ENCODE results near the gene VCL.

DNA sequence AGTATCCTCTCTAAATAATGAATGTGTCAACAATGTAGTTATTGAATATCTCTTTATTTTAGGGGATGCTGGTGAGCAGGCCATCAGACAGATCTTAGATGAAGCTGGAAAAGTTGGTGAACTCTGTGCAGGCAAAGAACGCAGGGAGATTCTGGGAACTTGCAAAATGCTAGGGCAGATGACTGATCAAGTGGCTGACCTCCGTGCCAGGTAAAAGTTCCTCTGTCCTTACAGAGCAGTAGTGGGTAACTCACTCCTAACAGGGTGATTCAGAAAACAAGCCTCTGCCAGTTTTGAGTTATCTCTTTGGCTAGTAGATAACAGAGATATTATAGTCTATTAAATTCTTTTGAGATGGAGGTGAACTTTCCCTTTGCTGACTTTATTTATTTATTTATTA is 85.4 kb downstream of the VCL start:
- TF ChIP-seq POLR2AphosphoS5 (IDR thresholded peaks at IDR 0.05) (no peak), POLR2A (IDR thresholded peaks at IDR 0.05) (no peak), EP300 (IDR thresholded peaks at IDR 0.05; ENCODE audit: low read depth) (no peak)
- TF ChIP-seq, protein P1, sequence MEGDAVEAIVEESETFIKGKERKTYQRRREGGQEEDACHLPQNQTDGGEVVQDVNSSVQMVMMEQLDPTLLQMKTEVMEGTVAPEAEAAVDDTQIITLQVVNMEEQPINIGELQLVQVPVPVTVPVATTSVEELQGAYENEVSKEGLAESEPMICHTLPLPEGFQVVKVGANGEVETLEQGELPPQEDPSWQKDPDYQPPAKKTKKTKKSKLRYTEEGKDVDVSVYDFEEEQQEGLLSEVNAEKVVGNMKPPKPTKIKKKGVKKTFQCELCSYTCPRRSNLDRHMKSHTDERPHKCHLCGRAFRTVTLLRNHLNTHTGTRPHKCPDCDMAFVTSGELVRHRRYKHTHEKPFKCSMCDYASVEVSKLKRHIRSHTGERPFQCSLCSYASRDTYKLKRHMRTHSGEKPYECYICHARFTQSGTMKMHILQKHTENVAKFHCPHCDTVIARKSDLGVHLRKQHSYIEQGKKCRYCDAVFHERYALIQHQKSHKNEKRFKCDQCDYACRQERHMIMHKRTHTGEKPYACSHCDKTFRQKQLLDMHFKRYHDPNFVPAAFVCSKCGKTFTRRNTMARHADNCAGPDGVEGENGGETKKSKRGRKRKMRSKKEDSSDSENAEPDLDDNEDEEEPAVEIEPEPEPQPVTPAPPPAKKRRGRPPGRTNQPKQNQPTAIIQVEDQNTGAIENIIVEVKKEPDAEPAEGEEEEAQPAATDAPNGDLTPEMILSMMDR (IDR thresholded peaks at IDR 0.05): no peak

All from transverse colon (tissue), 4 donors.